ENCODE data around the gene ITGA6. TPM values are rescaled to one million over a fixed set of nuclear protein-coding genes. Genes with fewer than 3 reads are reported as not detected.
A peak's percentile ranks its signal among the peaks of the same experiment; 100 is the strongest.

Gene ITGA6
- polyA plus RNA-seq, 2 of the 4 experiments (the other 2 are of a cell fraction) = 25.7 to 27.7 TPM

DNA sequence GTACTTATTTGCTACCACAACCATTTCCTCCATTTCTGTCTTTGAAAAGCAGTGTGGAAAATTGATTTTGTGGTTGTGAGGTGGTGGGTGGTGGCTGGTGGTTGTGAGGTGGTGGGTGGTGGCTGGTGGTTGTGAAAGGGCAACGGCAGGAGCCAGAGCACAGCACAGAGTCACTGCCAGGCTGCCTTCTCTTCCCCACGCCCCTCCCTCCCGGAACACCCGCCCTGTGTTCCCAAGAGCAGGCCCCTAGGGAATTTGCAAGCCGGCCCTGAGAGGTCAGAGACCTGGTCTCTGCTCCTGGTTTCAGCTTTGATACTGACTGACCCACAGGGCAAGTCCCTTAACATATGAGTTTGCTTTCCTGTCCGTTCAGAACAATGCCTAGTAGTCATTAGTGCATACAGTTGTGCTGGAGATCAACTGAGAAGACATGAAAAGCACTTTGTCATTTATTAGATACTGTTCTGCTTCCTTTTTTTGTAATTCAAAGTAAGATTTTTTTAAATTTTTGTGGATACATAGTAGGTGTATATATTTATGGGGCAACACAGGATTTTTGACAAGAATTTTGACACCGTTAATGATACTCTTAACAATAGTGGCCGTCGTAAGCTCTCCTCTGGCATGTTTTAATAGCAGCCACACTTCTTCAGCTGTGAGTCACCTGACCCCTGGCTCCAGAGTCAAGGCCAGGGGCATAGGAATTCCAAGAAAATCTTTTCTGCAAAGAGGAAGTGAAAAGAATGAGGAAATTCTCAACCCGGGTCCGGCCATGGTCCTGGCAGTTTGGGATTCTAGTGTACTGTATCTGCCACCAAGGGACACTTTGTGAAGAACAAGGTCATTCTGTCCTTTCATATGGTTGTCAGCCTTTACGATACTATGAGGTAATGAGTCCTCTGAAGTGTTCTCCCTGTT, 53.2 kb downstream of the ITGA6 start (continued):
- TF ChIP-seq BHLHE40 (IDR thresholded peaks at IDR 0.05; ENCODE audit: low read depth, low read length) = no peak
- TF ChIP-seq CBX2 (IDR thresholded peaks at IDR 0.05; ENCODE audit: borderline replicate concordance, low read depth) = no peak
- no peak for TF ChIP-seq SREBF2 (IDR thresholded peaks at IDR 0.05)
- TF ChIP-seq JUNB (IDR thresholded peaks at IDR 0.05) = no peak

DNA sequence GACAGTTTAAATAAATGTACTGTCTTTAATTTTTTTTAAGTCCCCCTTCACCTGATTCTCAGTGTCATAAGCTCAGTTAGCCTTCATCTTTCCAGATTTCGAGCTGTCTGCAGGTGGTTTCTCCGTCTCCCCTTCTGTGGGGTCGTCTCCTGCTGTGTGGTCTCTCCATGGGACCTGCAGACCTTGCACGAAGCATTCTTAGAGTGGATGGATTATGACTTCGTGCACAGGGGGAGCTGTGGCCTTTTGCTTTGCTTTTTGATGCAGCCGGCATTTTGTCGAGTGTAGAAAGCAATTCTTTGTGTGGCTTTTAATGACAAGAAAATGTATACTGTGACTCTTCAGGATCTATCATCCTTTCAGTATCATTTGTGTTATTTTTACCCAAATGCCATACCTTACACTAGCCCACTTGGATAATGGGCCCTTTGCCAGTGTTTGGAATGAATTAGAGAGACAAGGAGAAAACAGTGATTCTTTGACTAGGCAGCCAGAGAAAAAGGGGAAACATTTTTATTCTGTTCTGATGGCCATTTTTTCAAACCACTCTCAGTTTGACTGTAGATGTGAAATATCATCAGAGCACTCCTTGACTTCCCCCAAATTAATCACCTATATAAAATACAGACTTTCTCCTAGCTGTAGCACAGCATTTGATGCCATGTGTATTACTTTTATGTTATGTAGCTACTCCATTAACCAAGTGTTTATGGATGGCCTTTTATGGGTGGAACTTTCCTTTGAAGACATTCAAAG, 54.3 kb downstream of the ITGA6 start:
- Histone ChIP-seq H3K4me1 (no peaks in the 10 kb centered on the region), H3K4me2 (no peak overlapping the region), H3K9me3 (no peaks in the 10 kb centered on the region), H3K4me3 (no peak overlapping the region), H3K27ac (no peak overlapping the region)
- ATAC-seq (no peak), FAIRE-seq (no peak), DNase-seq (ENCODE audit: low read depth in 1 of 2, low spot score in 1 of 2) (no peak)
- 84% methylated on average over 7 of the region's 7 CpGs for WGBS (ENCODE audit: missing lambda C conversion rate)
- ChIA-PET POLR2A (no interaction called here), CTCF (interaction anchor here (0.6 to 3.6 kb wide), 9 partner anchors 11 to 368 kb away, joined by 3 to 16 read pairs (median 3); no protein-coding TSS in a partner anchor)
- TF ChIP-seq NR3C1 (IDR thresholded peaks at IDR 0.05) (no peak), CBX8 (IDR thresholded peaks at IDR 0.05) (no peak), RARB (CRISPR knock-in tag; IDR thresholded peaks at IDR 0.05) (no peak), ZNF302 (CRISPR knock-in tag; IDR thresholded peaks at IDR 0.05) (no peak), CBX2 (IDR thresholded peaks at IDR 0.05; ENCODE audit: borderline replicate concordance, low read depth) (no peak)
- TF ChIP-seq, protein P1, sequence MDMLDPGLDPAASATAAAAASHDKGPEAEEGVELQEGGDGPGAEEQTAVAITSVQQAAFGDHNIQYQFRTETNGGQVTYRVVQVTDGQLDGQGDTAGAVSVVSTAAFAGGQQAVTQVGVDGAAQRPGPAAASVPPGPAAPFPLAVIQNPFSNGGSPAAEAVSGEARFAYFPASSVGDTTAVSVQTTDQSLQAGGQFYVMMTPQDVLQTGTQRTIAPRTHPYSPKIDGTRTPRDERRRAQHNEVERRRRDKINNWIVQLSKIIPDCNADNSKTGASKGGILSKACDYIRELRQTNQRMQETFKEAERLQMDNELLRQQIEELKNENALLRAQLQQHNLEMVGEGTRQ (IDR thresholded peaks at IDR 0.05) = no peak

DNA sequence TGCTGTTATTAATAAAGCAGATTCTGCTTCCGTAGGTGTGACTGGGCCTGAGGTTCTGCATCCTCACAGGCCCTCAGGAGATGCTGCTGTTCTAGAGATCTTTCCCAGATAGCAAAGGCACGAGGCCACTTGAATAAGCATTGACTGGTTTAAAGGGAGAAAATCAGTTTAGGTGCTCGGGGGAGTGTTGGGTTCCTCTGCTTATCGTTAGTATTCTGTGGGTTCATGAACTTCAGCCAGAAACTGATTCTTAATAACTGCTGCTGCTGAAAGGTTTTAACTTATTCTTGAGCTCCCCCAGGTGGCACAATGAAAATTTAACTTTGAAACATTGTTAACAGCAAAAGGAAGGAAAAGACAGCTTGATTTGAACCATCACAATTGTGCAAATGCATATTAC, 56.9 kb downstream of the ITGA6 start:
- POLR2A ChIA-PET = no interaction called here
- no peaks in the 10 kb centered on the region for H3K4me1 ChIP-seq
- CTCF ChIA-PET = interaction anchor here (0.5 to 3.4 kb wide), 8 partner anchors 9 to 780 kb away, joined by 4 to 18 read pairs (median 9); no protein-coding TSS in a partner anchor
- no peak overlapping the region for H3K4me3 ChIP-seq
- 56% methylated on average over 4 of the region's 4 CpGs for WGBS (ENCODE audit: missing lambda C conversion rate)
- peak in 1 of 2 experiments; percentile 24 for DNase-seq (ENCODE audit: low read depth in 1 of 2, low spot score in 1 of 2)
- H3K27ac ChIP-seq = no peak overlapping the region
- ATAC-seq = peak; percentile 37 to 54; a peak in 2 of 6 replicates
- no peak for FAIRE-seq
- TF ChIP-seq, protein P2, sequence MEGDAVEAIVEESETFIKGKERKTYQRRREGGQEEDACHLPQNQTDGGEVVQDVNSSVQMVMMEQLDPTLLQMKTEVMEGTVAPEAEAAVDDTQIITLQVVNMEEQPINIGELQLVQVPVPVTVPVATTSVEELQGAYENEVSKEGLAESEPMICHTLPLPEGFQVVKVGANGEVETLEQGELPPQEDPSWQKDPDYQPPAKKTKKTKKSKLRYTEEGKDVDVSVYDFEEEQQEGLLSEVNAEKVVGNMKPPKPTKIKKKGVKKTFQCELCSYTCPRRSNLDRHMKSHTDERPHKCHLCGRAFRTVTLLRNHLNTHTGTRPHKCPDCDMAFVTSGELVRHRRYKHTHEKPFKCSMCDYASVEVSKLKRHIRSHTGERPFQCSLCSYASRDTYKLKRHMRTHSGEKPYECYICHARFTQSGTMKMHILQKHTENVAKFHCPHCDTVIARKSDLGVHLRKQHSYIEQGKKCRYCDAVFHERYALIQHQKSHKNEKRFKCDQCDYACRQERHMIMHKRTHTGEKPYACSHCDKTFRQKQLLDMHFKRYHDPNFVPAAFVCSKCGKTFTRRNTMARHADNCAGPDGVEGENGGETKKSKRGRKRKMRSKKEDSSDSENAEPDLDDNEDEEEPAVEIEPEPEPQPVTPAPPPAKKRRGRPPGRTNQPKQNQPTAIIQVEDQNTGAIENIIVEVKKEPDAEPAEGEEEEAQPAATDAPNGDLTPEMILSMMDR (IDR thresholded peaks at IDR 0.05) = peak; percentile 55
- TF ChIP-seq ESRRA (IDR thresholded peaks at IDR 0.05; ENCODE audit: borderline replicate concordance, low read length) (no peak), RAD21 (conservative IDR thresholded peaks at IDR 0.05 in 1 of 2, IDR thresholded peaks at IDR 0.05 in 1 of 2) (peak; percentile 60 to 61), ZSCAN20 (CRISPR knock-in tag; IDR thresholded peaks at IDR 0.05) (no peak), SMC3 (IDR thresholded peaks at IDR 0.05) (peak; percentile 50; the same call in 2 of the 3 replicates)
- H3K4me2 ChIP-seq = no peak overlapping the region
- H3K9me3 ChIP-seq = no peaks in the 10 kb centered on the region

DNA sequence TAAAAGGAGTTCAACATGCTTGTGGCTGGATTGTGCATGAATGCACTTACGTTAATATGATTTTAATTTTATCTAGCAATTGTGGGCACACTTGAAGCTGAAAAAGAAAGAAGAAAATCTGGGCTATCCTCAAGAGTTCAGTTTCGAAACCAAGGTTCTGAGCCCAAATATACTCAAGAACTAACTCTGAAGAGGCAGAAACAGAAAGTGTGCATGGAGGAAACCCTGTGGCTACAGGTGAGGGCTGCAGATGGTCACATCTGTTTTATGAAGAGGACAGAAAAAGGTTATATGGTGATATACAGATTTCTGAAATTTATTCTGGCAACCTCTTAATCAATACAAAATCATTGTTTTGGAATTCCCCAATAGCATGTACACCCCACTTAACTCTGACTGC, 57.3 kb downstream of the ITGA6 start:
- ChIA-PET CTCF (interaction anchor here (0.7 to 3.4 kb wide), 9 partner anchors 9 to 781 kb away, joined by 3 to 18 read pairs (median 9); no protein-coding TSS in a partner anchor), POLR2A (no interaction called here)
- Histone ChIP-seq H3K4me3 (no peak overlapping the region), H3K4me2 (no peak overlapping the region), H3K9me3 (no peaks in the 10 kb centered on the region), H3K4me1 (no peaks in the 10 kb centered on the region), H3K27ac (no peak overlapping the region)
- no peak for TF ChIP-seq FOXS1 (CRISPR knock-in tag; IDR thresholded peaks at IDR 0.05)
- no peak for TF ChIP-seq ESRRA (IDR thresholded peaks at IDR 0.05; ENCODE audit: borderline replicate concordance, low read length)
- no peak for TF ChIP-seq HOXA7 (CRISPR knock-in tag; IDR thresholded peaks at IDR 0.05)
- TF ChIP-seq HOXB13 (CRISPR knock-in tag; IDR thresholded peaks at IDR 0.05; ENCODE audit: low read depth) = no peak
- no peak; the same call in 2 of the 3 replicates for TF ChIP-seq SMC3 (IDR thresholded peaks at IDR 0.05)
- no peak for TF ChIP-seq HDAC2 (IDR thresholded peaks at IDR 0.05)
- WGBS (ENCODE audit: missing lambda C conversion rate) = 72% methylated on average over 2 of the region's 2 CpGs
- DNase-seq (ENCODE audit: low read depth in 1 of 2, low spot score in 1 of 2) (no peak), FAIRE-seq (no peak), ATAC-seq (no peak)

Data from A549 (cell line).